ENCODE data around the gene KBTBD12.

- TF ChIP-seq EZH2 (IDR thresholded peaks at IDR 0.05; ENCODE audit: insufficient read depth, poor library complexity, severe bottlenecking) (no peak), EZH2phosphoT487 (IDR thresholded peaks at IDR 0.05; ENCODE audit: insufficient read depth, low read depth) (no peak)
These were observed 15.8 kb upstream of the KBTBD12 start for GRCh38 chr3:127899200-127899599.

Data from GM23248 (cell line).